NCI-H82 (cell line): ENCODE data around the gene NHLH2.

ENCODE experiments used
- DNase-seq: peaks from one replicate; lab custom pipeline; 2025; lab: John Stamatoyannopoulos, UW

Gene NHLH2

GRCh38 chr1:115840605-115841460 is at the start of gene NHLH2:
Gene NHLH2 (minus strand): TSS chr1:115841126. CDS start chr1:115838372, 2,754 bp downstream.
- peak; percentile 14 for DNase-seq

DNA sequence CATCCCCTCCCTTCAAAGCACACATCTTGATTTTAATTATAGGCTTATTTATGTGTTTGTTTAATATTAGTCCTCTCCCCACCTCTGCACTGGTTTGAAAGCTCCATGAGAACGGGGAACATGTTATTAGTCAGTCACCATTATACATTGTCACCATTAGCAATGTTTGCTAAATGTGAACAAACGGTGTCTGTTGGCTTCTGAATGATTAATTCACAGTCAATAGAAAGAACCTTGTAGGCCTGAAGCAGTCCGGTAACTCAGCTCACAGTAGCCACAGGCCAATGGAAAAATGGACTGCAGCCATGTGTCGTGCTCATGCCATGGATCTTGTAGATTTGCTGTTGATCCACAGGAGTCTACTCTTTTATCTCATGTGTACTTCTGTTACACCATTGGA is 49.7 kb upstream of the NHLH2 start:
- DNase-seq, result no peak

DNA sequence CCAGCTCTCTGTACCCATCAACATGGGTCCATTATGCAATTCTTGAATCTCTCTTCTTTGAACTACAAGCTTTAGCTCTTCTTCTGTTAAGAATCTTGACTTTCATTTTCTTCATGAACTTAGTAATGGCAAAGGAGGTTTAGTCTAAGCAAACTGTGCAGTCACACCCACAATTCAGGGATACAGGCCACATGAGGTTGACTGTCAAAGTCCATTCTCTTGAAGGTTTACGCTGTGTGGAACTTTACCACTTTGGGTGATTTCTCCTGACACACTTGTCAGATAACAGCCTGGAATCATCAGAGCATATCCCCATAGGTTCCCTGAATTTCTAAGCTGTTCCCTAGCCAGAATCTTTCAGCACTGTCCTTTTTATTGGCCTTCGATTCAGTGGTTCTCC is 48.0 kb upstream of the NHLH2 start:
- no peak for DNase-seq

DNA sequence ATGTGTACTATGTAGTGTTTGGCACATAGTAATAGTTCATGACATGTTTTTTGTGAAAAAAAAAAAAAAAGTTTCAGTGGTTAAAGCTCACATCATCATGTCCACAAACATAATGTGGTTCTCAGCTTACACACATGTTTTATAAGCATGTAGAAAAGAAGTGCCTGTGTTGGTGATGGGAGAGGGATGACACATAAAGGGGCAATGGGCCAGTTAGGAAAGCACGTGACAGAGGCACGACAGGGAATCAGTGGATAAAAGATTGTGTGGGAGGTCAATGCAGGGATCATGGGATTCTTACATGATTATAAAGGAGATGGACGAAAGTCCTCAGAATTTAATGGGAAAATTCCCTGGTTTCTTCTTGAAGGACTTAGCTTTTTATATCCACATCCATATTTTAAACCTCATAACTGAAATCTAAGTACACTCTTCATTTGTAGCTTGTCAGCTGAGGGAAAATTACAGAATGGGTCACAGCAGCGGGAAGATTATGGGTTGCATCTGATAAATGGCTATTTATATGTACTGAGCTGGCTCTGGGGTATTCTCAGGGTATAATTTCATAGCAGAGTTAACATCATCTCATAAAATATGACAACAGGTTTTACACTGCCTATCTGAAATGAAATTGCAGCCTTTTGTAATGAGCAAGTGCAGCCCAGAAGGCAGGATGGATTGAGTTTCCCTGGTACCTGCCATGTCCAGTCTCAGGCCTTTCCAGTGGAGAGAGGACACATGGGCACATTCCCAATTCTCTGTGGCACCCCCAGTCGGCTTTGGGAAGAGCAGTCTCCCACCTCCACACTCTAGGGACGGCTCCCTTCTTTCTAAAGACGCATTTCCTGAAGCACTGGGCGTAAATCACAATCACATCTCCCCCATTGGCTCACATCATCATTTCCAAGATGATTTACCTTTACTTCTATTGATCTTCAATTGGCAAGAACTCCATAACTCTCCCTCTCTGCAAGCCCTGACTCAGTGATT is 42.3 kb upstream of the NHLH2 start:
- DNase-seq, result no peak

GRCh38 chr1:115880981-115881672 is 40.2 kb upstream of the NHLH2 start:
- DNase-seq, result no peak

DNA sequence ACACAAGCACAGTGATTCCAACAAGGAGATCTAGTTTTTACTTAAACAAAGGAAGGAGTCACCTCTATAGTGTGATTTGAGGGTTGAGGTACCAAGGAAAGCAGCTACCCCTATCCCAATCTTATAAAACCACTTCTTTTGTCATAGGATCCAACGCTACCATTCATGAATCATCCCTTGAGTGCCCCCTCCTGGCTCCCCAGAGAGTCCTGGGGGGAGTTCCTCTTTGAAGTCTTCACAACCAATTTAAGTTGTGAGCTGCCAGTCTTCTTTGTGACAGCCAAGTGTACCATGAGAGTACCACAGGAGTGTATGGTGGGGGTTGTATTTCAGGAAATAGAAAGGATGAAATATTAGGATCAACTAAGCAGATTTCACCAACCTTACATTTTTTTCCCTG is 39.1 kb upstream of the NHLH2 start:
- DNase-seq, result peak; percentile 14

- no peak for DNase-seq
Observed at GRCh38 chr1:115877511-115877910, 36.6 kb upstream of the NHLH2 start.

GRCh38 chr1:115874904-115875303 is 34.0 kb upstream of the NHLH2 start:
- no peak for DNase-seq

DNA sequence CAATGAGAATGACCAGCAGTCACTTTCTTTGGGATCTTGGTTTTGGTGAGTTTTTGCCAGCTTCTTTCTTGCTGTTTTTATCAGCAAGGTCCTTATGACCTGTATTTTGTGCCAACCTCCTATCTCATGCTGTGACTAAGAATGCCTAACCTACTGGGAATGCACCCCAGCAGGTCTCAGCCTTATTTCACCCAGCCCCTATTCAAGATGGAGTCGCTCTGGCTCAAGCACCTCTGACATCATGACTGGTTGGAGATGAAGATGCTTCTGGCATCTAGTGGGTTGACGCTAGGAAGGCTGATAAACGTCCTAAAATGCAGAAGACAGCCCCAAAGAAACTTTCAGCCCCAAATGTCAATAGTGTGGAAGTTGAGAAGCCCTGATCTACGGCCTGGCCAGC is 33.6 kb upstream of the NHLH2 start:
- no peak for DNase-seq

GRCh38 chr1:115873184-115873583 is 32.3 kb upstream of the NHLH2 start:
- DNase-seq, result no peak

DNA sequence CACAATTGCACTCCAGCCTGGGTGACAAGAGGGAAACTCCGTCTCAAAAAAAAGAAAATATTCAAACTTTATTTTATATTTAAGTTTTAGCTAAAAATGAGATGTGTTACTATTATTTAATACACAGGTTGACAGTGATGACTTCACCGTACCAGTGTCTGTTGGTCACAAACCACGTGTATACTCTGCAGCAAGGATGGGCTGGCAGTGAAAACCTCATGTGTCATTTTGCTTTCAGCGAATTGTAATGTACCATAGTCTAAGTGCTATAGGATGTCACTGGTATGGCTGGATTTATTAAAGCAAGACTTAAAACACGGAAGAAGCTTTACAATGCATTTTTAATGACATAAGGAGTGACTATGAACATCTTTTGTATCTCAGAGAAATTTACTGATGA is 28.1 kb upstream of the NHLH2 start:
- no peak for DNase-seq

- DNase-seq, result no peak
Observed at GRCh38 chr1:115867216-115867615, 26.3 kb upstream of the NHLH2 start.

- DNase-seq, result no peak
Observed at GRCh38 chr1:115865704-115866380, 24.9 kb upstream of the NHLH2 start.

DNA sequence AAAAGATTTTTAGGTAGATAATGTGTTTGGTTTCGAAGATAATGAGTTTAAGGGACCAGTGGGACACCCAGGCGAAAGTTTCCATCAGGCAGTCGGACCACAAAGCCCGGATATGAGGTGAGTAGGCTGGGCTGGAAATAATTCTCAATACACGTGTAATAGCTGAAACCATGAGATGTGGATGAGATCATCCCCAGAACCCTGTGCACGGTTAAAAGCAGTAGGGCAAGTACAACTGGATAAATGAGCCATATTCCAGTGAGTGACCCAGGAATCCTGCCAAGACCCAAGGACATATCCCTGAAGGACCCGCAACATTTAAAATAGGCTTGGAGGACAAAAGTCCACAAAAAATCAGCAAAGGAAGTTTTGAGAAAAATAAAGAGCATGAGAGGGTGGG is 21.5 kb upstream of the NHLH2 start:
- no peak for DNase-seq

GRCh38 chr1:115854005-115854404 is 13.1 kb upstream of the NHLH2 start:
- DNase-seq, result no peak

DNA sequence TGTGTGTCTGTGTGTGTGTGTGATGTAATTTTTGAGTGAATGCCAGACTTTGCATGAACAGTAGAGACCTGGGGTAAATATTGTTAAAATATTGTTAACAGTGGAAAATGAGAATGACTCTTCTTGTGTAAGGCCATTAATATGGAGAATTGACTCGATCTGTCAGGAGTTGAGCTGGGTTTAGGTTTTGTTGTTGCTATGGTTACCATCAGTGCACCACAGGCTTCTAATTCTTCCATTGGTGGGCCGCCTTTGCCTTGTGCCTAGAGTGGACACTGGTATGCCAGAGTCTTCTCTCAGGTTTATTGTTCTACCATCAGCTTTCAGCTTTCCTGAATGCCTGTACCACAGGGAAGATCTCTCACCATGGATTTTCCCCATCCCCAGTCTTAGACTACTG is 10.0 kb upstream of the NHLH2 start:
- DNase-seq, result no peak

GRCh38 chr1:115847787-115848186 is 6.9 kb upstream of the NHLH2 start:
- no peak for DNase-seq

- DNase-seq, result peak; percentile 35
Observed at GRCh38 chr1:115842948-115843347, 2.0 kb upstream of the NHLH2 start.

DNA sequence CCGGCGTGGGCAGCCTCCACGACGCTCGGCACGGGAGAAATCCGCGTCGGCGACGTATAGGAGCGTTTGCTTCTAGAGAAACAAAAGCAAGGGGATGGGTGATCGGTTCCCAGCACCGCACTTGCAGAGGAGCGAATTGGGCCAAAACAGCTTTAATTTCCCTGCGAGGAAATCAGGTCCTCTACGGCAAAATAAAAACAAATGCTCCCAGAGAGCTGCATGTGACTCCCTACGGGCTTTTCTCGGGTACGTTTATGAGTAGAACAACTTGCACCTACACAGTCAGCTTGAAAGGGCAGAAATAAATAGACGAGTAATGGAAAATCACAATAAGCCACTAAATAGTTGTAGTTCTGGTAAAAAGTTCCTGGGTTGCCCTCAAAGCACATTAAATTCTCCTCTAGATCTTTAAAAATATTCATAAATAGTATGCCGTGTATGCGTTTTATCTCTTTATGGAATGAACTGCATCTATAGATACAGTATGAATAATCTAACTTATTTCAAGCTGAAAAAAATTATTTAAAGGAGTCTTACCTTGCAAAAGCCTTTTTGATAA is 1.2 kb downstream of the NHLH2 start:
- peak; percentile 30 for DNase-seq

DNA sequence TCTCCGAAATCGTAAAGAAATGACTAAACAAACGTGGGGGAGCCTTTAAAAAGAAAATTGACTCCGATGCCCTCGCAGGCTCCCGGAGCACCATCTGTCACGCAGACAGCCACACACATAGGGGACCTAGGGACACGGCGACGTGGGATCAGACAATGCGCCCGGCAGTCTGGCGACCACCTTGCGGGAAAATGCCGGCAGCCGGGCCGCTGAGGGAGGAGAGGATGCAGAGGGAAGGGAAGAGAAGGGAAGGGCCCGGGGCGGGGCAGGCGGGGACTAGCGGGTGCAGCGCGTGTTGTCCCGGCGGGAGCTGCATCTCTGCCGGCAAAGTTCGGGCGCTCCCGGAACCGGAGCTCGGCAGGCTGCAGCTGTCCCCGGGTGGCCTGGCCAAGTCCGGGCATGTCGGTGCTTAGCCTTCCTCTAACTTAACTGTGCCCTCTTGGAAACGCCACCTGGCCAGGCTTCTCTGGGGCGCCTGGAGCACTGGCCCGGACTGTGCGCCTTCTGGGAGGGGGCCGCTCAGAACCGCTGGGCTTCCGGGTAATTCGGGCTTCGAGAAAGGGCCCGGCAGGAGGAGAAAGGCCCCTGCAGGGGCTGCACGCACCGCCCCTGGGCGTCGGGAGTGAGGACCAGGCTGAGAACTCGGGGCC is 1.8 kb downstream of the NHLH2 start:
- DNase-seq, result peak; percentile 68
